Measurements from ENCODE around the gene TIFAB.

The TIFAB gene

GRCh38 chr5:135467051-135467625 lies 15.0 kb upstream of the TIFAB start:
- no peak overlapping the region for H3K4me3 ChIP-seq (ENCODE audit: control insufficient read depth, low read depth, low read length)
- TF ChIP-seq, protein P1, sequence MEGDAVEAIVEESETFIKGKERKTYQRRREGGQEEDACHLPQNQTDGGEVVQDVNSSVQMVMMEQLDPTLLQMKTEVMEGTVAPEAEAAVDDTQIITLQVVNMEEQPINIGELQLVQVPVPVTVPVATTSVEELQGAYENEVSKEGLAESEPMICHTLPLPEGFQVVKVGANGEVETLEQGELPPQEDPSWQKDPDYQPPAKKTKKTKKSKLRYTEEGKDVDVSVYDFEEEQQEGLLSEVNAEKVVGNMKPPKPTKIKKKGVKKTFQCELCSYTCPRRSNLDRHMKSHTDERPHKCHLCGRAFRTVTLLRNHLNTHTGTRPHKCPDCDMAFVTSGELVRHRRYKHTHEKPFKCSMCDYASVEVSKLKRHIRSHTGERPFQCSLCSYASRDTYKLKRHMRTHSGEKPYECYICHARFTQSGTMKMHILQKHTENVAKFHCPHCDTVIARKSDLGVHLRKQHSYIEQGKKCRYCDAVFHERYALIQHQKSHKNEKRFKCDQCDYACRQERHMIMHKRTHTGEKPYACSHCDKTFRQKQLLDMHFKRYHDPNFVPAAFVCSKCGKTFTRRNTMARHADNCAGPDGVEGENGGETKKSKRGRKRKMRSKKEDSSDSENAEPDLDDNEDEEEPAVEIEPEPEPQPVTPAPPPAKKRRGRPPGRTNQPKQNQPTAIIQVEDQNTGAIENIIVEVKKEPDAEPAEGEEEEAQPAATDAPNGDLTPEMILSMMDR (IDR thresholded peaks at IDR 0.05; ENCODE audit: control insufficient read depth, insufficient read depth, low read depth, low read length, missing control alignments): no peak
- DNase-seq (ENCODE audit: low read depth): no peak

- TF ChIP-seq, protein P1 (IDR thresholded peaks at IDR 0.05; ENCODE audit: control insufficient read depth, insufficient read depth, low read depth, low read length, missing control alignments): peak; percentile 97
- peak; percentile 7 for DNase-seq (ENCODE audit: low read depth)
- H3K4me3 ChIP-seq (ENCODE audit: control insufficient read depth, low read depth, low read length): no peak overlapping the region
Observed at GRCh38 chr5:135466178-135467050, 14.3 kb upstream of the TIFAB start.

- no peak for DNase-seq (ENCODE audit: low read depth)
- TF ChIP-seq, protein P1 (IDR thresholded peaks at IDR 0.05; ENCODE audit: control insufficient read depth, insufficient read depth, low read depth, low read length, missing control alignments): no peak
- H3K4me3 ChIP-seq (ENCODE audit: control insufficient read depth, low read depth, low read length): no peak overlapping the region
Observed at GRCh38 chr5:135465391-135466122, 13.4 kb upstream of the TIFAB start.

DNA sequence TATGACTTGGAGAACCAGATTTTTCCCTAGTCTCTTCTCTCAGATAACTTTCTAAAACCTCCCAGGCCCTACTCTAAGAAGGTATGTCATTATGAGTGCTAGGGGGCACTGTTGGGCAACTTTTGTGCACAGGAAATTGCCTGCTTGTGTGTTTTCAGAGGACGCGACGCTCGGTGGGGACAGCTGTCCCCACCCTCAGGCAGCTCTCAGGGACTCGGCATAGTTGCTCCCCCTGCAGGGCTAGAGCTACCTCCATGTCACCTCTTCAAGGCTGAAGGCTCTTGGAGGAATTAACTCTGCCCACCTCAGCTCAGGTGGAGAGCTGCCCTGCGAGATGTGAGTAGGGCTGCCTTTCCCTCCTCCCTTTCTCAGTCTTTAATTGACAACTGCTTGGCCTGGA lies 10.2 kb upstream of the TIFAB start:
- H3K4me3 ChIP-seq (ENCODE audit: control insufficient read depth, low read depth, low read length): no peak overlapping the region
- TF ChIP-seq, protein P1 (IDR thresholded peaks at IDR 0.05; ENCODE audit: control insufficient read depth, insufficient read depth, low read depth, low read length, missing control alignments): peak; percentile 52
- no peak for DNase-seq (ENCODE audit: low read depth)

DNA sequence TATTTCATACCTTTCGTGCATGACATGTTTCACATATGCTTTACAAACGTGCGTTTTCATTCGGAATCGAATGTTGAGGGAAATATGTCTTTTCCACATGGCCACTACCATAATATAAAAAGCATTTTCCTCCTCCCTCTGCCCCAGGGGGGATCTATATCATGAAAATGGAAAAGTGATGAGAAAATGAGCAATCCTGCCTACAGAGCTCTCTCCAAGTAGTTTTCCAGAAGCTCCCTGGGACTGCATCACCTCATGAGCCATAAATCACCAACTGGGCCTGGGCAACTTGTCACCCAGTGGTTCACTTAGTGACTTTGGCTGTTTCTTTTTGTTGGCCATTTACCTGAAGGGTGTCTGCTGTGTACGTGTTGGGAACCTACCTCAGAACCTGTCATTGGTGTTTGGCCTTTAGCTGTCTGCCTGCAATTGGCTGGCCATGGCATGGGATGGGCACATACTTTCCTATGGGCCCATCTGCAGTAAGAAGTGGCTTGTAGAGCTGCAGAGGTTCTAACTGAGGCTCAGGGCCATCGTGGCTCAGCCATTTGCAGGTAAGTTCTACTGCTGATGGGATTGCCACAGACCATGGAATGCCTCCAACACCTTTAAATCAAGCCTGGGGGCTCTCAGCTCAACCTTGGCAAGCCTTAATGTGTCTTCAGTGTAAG lies 9.5 kb upstream of the TIFAB start:
- H3K4me3 ChIP-seq (ENCODE audit: control insufficient read depth, low read depth, low read length): no peak overlapping the region
- no peak for DNase-seq (ENCODE audit: low read depth)
- TF ChIP-seq, protein P1 (IDR thresholded peaks at IDR 0.05; ENCODE audit: control insufficient read depth, insufficient read depth, low read depth, low read length, missing control alignments): no peak

Measured in AG09309 (cell line).